NCI-H345 treated with DMSO at 0.1 percent for 48 hours (cell line): ENCODE results near the gene DUSP8.

ENCODE experiments used
- DNase-seq: peaks from one replicate; lab custom pipeline; 2025; ENCODE audit not compliant: unreplicated experiment; lab: John Stamatoyannopoulos, UW

DUSP8 gene

GRCh38 chr11:1536065-1536843 lies 35.8 kb downstream of the DUSP8 start:
- no peak for DNase-seq

DNA sequence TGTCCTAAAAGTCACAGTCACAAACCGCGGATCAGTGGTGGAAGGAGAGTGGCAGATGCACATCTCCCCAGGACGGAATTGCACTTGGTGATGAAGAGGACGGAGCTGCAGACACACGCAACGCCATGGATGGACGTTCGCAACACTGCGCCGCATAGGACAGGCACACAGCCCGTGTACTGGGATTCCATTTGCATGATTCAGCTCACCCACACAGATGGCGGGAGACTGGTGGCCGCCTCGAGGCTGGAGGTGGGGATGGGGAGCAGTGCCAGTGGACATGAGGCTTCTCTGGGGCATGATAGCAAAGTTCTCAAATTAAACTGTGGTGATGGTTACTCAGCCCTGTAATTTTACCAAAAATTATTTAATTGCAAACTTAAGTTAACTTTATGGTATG lies 37.4 kb downstream of the DUSP8 start:
- DNase-seq = no peak

GRCh38 chr11:1534171-1534570 lies 37.9 kb downstream of the DUSP8 start:
- DNase-seq = no peak

GRCh38 chr11:1533342-1533725 lies 38.7 kb downstream of the DUSP8 start:
- DNase-seq = no peak

DNA sequence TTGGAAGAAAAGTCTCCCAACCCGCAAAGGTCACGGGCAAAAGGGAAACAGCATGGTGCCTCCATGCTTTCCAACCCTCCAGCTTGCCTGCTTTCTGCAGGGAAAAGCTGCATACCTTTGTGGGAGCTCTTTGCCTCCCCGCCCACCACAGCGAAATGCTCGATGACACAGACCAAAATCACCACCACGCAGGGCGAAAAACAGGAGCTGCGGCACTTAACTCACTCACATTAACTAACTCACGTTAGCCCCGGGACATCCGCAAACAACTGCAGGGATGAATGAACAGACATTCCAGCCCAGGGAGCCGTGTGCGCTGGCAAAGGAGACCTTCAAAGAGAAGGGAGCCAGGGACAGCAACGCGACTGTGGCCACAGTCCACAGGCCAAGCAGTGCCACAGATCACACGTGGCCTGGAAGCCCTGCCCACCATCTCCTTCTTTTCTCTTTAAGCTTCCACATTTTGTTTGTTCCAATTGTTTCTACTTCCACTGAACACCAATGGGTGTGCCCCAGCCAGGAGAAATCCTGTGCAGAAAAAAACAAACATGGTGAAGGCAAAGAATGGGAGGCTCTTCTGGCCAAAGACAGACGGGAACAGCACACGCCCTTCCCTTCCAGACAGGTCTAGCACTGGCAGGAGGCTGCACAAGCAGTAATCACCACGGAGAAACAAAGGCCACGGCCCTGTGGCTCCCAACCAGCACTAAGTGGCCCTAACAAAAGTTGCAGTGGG lies 39.3 kb downstream of the DUSP8 start:
- DNase-seq = no peak

GRCh38 chr11:1532014-1532586 lies 40.0 kb downstream of the DUSP8 start:
- no peak for DNase-seq

DNA sequence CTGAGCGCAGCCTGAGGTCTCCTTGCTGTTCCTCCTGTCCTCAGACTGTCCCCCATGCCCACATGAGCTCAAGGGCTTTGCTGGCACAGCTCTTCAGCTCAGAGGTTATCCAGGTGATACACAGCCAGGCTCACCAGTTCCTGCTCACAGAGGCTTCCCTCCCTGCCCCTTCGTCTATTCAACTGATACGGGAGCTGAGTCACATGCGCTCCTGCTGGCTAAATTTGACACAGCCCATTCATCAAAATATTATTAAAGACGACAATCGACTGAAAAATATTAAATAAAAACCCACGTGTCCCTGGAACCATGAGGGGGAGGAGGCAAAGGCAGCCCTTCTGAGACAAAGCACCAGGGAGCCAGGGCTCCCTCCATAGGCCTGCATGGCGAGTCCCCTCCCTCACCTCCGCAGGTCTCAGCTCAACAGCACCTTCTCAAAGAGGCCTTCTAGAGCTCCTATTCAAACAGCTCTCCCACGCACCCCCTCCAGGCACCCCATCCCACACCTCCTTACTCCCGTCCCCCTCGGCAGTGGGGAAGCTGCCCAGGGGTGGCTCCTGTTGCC lies 40.5 kb downstream of the DUSP8 start:
- no peak for DNase-seq

DNA sequence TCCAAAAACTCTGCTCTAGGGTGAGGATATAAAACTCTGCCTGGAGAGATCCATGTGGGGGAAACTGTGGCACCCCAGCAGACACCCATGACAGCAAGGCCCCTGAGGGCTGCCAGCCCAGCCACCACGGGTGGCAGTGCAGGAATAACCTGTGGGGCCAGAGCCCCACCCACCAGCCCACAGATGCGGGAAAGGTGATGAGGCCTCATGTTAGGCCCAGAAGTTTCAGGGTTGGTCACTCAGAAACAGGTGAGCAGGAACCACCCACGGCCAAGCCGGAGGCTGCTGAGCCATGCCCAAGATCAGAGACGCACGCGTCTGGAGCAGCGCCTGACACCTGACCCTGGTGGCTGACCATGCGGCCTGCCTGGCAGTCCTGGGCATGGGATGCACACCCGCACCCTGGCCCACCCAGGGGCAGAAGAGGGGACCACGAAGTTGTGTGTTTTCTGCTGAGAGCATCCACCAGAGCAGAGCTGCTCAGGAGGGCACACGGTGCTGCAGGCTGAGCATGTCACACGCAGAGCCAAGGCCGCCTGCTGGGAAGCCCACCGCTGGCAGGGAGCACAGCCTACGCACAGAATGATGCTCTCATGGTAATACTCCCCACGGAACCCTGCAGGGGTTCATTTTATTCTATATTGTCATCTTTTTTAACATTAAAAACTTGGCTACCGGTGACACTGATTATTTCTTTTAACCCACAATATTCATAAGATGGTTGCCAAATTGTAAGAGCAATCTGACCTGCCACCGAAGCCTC lies 41.2 kb downstream of the DUSP8 start:
- DNase-seq = no peak

GRCh38 chr11:1529774-1530173 lies 42.3 kb downstream of the DUSP8 start:
- no peak for DNase-seq

- no peak for DNase-seq
Observed at GRCh38 chr11:1529286-1529685, 42.8 kb downstream of the DUSP8 start.

- no peak for DNase-seq
Observed at GRCh38 chr11:1528710-1529109, 43.4 kb downstream of the DUSP8 start.

DNA sequence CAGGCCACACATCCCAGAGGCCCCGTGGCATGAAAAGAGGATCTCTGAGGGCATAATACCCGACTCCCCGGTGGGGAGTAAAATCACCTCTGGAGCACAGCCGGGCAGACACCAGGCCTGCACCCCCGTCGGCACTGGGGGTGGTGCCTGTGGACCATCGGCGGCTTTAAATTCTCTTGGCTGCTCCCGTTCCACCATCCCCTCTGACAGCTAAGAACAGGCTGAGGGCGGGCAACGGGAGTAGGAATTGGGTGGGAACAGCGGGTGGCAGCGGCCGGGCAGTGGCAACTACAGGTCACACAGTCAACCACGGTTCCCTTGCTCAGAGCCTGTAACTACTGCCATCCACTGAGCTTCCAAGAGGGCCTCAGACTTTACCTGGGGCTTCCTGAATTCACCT lies 45.3 kb downstream of the DUSP8 start:
- DNase-seq = no peak

DNA sequence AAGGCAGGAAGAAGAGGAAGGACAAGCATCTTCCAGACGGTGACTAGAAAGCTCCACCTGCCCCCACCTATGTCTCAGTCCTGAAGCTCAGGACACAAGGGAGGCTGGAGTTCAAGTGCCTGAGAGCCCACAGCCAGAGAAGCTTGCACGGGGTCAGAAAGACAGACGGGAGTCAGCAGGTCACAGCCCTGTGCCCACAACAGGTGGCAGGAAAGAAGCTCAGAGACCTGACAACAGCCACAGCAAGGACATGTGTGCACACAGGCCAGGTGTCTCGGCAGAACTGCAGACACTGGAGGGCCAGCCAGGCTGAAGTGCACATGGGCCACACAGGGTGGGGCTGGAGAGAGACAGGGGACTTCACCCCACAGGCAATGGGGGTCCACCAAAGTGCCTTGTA lies 48.3 kb downstream of the DUSP8 start:
- no peak for DNase-seq

GRCh38 chr11:1523077-1523476 lies 49.0 kb downstream of the DUSP8 start:
- DNase-seq = no peak

- no peak for DNase-seq
Observed at GRCh38 chr11:1522081-1522424, 50.0 kb downstream of the DUSP8 start.

GRCh38 chr11:1521382-1522080 lies 50.5 kb downstream of the DUSP8 start:
- DNase-seq = no peak

- DNase-seq = no peak
Observed at GRCh38 chr11:1520663-1521267, 51.3 kb downstream of the DUSP8 start.

DNA sequence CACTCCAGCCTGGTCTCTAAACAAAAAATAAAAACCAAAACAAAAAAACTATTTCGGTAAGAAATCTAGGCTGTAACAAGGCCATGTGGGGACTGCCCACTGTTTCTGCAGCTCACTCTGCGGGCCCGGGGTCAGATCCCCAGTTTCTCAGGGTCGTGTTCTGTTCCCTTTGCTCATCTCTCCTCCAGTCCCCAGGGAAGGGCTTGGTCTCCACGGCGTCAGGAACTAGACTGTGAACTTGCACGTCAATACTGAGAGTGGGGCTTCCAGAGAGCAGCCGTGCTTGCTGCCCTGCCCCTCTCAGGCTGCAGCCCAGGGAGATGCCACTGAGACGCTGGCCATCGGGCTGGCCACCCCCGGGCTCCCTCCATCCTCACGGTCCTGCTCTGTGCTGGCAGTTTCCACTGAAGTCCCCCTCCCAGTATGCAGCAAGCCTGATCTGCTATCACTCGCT lies 51.8 kb downstream of the DUSP8 start:
- no peak for DNase-seq

DNA sequence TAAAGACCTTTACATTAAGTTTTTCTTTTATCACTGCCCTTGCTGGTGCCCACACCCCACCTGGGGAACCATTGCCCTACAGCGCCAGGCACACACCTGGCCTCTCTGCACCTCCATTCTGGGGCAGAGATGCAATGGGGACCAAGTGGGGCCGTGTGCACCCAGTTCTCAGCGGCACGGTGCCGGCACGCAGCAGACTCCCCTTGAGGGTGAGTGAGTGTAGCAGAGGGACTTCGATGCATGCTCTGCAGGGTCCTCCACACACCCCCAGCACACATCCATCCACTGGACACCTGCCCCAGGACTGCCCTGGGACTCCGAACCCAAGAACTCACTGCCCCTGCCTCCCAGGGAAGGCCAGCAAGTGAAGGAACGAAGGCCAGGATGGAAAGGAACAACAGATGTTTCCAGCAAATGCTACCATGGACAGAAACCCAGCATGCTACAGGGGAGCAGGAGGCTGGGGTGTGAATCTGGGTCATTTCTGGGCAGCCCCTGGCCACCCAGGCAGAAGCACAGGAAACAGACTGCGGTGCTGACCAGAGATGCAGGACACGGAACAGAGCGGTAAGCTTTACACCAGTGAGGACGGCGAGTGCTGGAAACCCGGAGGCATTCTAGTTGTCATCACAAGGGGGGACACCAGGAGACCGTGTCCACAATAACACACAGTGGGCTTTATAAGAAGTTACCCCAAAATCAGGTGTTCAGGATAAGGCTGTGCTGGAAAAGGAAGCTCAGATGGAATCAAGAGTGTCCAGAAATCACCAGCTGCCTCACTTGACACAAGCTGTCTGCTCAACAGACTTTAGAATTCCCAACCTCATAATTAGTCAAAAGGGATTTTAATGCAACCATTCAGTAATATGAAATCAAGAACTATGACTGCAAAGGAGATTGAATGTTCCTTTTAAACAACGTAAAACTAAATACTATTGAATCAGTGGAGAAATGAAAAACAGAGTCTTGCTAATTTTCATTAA lies 52.8 kb downstream of the DUSP8 start:
- DNase-seq = no peak
